OCI-M1 (cell line): ENCODE measurements around the gene CTXN1.
"Not testable (repeated sequence)": the region's sequence is repeated elsewhere in the genome, so short reads cannot be mapped to it uniquely, and the experiment has no call there.

Experiments used
- DNase-seq: peaks from one replicate; lab custom pipeline; 2025; lab: John Stamatoyannopoulos, UW

Gene CTXN1

GRCh38 chr19:7925171-7925851, 624 bp downstream of the CTXN1 start:
- DNase-seq: peak; percentile 94

DNA sequence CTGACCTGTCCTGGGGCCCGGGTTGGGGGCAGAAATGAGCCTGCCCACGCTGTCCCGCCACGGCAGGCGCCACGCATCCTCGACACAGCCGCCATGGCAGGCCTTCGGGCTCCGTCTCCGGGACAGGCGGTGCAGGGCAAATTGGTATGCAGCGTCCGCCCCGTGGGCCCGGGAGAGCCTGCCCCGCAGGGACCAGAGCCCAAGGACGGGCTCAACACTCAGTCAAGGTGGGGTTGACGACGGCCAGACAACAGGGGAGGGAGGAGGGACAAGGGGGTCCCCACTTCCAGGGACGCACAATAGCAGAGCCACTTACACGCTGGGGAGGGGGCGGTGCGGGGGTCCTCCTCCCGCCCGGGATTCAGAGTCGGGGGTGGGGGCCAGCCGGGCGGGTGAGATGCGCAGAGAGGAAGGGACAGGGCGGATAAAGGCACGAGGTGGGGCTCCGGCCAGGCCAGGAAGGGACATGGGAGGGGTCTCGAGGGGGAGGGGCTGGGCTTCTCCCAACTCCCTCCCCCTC, 1.2 kb downstream of the CTXN1 start:
- DNase-seq: no peak

DNA sequence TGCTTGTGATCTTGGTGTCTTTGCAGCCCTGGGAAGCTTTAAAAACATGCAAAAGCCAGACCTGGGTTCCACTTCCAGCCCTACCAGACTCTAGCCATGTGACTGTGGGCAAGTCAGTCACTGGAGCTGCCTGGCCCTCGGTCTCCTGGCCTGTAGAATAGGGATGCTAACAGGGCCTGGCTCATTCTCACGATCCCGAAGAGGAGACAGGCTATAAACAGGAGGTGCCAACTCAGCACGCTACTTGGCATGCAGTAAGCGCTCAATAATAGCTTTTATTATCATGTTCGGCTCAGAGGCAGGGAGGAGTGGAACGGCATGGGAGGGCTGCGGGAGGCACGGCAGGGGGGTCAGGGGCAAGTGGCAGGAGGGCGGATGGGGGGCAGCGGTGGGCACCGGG, 1.7 kb downstream of the CTXN1 start:
- no peak for DNase-seq

DNA sequence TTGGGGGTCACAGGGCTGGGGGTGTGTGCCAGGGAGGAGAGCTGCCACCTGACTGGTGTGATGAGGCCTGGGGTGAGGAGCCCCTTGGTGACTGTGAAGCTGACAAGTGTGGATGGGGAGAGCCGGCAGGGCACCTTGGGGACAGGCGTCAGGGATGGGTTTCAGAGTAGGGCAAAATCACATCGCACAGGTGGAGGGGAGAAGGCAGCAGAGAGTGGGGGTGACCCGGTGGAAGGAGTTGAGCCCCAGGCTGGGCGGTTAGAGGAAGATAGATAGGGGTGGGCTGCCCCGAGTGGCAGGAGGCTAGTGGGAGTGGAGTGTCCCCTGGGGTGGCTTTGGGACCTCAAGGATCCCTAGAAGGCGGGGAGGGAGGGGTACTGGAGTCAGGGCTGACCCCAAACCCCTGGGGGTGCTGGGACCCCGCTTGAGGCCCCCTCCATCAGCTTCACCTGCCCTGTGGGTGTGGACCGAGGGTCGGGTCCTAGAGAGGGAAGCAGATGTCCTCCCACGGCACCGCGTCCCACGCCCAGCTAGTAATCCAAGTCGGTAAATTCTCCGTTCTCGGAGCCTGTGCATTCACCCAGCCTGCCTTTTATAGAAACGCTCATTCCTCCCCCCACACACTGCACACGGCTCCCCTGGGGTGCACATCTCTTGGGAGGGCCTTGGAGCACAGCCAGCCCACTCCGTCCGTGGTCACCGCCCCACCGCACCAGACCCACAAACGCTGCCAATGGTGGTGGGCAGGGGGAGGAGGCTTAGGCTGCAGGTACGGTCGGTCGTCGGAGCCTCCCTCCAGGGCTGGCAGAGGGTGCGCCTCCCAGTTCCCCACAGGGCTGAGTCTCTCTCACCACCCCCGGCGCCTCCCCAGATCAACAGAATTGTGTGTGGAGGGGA, 2.4 kb downstream of the CTXN1 start:
- DNase-seq: no peak

DNA sequence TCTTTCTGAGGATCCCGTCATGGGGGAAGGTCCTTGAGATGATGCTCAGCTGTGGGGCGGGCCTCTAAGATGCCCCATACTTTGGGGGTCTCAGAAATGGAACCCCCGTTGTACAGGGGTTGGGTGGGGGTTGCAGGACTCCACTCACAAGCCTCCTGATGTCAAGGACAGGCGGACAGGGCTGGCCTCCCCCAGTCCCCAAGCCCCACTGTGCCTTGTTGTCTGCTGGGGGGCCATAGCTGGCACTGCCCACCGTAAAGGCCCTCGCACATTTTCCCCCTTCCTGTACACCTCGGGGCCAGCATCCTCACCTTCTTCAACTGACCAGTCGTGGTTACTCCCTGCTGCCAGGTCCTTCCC, 3.1 kb downstream of the CTXN1 start:
- no peak for DNase-seq

- DNase-seq: no peak
Measured at GRCh38 chr19:7921967-7922835, 3.7 kb downstream of the CTXN1 start.

GRCh38 chr19:7921302-7921966, 4.5 kb downstream of the CTXN1 start:
- DNase-seq: no peak

GRCh38 chr19:7920519-7921301, 5.2 kb downstream of the CTXN1 start:
- peak; percentile 99 for DNase-seq

GRCh38 chr19:7919610-7920518, 6.1 kb downstream of the CTXN1 start, which contains the start of gene SNAPC2:
Gene SNAPC2, plus strand, starts transcription at chr19:7920338. Its CDS starts 29 bp downstream, at chr19:7920367.
- DNase-seq: peak; percentile 99

GRCh38 chr19:7918615-7919421, 7.1 kb downstream of the CTXN1 start:
- peak; percentile 33 for DNase-seq

DNA sequence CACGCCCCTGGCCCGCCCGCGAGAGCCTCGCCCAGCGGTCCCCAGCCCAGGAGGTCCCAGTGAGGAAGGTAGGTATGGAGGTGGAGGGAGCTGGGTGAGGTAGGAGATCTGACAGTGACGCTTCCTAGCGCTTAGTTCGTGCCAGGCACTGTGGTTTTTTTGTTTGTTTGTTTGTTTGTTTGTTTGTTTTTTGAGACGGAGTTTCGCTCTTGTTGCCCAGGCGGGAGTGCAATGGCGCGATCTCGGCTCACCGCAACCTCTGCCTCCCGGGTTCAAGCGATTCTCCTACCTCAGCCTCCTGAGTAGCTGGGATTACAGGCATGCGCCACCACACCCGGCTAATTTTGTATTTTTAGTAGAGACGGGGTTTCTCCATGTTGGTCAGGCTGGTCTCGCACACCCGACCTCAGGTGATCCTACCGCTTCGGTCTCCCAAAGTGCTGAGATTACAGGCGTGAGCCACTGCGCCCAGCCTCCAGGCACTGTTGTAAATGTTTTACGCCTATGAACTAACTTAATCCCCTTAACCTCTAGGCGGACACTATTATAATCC, 7.8 kb downstream of the CTXN1 start:
- not testable (repeated sequence) for DNase-seq

DNA sequence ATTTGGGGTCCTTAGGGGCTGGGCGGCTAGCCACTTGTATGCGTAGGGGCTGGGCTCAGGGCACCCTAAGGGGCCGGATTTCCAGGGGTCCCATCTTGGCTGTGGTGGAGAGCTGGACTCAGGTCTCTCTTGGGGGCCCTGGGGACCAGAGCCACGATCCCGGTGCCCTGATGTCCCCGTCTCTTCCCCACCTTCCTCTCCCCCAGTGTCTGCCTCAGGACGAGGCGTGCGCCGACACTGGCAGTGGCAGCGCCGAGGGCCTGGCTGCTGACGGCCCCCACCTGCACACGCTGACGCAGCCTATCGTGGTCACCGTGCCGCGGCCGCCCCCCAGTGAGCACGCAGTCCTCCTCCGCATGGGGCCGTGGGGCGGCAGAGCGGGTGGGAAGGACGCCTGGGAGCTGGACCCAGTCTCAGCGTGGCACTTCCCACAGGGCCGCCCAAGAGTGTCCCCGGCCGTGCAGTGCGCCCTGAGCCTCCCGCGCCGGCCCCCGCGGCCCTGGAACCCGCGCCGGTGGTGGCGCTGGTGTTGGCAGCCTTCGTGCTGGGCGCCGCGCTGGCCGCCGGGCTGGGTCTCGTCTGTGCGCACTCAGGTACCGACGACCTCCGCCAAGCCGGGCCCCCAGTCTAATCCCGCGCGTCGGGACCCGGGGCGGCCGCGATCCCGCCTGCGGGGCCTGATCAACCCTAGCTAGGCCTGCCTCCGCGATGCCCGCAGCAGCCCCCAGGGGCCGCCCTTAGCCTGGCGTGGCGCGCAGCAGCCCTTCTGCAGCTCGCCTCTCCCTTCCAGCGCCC, 8.5 kb downstream of the CTXN1 start:
- peak; percentile 90 for DNase-seq

DNA sequence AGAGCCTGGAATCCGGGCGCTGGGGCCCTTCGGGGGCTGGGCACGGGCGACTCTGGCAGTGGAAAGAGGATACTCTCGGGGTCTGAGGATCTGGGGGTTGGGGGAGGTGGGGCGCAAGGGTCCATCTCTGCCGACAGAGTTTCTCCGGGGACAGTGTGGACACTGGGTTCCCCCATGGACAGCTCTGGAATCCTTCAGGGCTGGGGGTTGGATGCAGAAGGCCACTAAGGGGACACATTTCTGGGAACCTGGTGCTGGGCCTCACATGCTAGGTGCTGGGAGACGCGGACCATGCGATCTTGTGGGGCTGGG, 9.0 kb downstream of the CTXN1 start:
- DNase-seq: peak; percentile 51

DNA sequence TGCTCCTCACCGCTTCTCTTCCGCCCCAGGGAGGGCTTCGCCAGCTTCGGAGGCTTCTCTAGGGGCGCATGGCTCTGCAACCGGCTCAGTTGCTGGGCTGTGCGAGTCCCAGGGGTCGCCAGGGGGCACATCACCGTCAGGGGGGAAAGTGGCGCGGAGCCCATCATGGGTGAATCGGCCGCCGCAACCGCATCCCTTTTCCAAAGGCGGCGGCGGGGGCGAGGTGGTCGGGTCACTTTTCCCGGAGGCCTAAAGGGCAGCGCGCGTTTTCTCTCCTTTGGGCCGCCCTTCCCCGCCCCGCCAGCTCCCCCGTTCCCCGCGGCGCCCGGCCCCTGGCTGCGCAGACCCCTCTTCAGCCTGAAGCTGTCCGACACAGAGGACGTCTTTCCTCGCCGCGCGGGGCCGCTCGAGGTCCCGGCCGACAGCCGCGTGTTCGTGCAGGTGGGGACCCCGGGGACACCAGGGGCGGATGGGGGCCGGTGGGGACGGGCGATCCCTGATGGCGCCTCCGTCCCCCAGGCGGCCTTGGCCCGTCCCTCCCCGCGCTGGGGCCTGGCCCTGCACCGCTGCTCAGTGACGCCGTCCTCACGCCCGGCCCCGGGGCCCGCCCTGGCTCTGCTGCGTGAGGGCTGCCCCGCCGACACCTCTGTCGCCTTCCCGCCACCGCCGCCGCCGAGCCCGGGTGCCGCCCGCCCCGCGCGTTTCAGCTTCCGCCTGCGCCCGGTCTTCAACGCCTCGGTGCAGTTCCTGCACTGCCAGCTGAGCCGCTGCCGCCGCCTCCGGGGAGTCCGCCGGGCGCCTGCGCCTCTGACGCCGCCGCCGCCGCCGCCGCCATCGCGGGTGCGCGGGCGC, 9.6 kb downstream of the CTXN1 start:
- DNase-seq: peak; percentile 66

DNA sequence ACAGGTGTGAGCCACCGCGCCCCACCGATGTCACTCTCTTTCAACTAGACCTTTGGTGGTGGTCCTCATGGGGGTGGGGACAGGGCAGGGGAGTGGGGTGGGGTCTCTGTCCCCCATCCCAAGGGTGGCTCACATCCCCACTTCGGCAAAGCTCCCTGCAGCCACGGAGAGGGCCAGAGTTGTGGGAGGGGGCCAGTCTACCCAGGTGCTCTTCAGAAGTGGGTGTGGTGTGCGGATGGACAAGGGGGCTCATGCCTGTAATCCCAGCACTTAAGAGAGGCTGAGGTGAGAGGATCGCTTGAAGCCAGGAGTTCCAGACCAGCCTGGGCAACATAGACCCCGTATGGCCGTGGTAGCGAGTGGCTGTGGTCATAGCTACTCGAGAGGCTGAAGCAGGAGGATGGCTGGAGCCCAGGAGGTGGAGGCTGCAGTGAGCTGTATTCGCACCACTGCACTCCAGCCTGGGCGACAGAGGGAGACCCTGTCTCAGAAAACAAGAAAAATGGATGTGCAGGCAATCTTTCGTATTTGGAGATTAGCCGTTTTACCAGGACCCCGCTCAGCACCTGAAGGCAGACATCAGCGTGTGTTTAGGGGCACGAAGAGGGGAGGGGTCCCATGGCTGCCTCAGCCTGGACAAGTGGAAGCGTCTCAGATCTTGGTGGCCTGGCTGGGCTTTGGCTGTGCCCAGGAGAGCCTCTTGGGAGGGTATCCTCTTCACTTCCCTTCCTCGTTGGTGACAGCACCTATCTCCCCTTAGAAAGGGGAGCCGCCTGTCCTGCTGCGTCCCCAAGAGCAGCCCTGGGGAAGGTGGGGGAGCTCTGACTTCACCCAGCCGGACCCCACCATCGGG, 10.5 kb downstream of the CTXN1 start:
- DNase-seq: no peak

- DNase-seq: no peak
Measured at GRCh38 chr19:7914598-7915045, 11.3 kb downstream of the CTXN1 start, which contains the start of gene TGFBR3L. Gene TGFBR3L, plus strand, starts transcription at chr19:7914830.
